ENCODE data around the gene NDUFB10. TPM values are rescaled to one million over a fixed set of nuclear protein-coding genes. Genes with fewer than 3 reads are reported as not detected.
A peak's percentile ranks its signal among the peaks of the same experiment; 100 is the strongest.

Gene NDUFB10
- total RNA-seq, 1 donor from 2014 or later = 126 TPM

DNA sequence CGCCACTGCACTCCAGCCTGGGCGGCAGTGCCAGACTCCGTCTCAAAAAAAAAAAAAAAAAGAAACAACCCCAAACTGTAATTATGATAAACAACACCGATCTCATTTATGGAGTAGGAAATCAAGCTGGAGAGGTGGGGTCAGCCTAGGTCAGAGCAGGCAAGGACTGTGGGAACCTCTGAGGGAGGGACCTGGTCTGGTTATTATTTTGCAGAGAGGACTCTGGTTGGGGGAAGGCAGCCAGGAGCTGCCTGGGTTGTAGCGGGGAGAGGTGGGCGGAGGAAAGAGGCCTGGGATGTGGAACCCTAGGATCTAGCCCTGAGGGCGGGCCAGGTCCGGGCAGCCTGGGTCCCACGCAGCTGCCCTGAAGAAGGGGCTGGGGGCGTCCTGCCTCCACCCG is 30.2 kb upstream of the NDUFB10 start:
- H3K9me3 Mint-ChIP-seq (ENCODE audit: unreplicated experiment) = no peaks in the 10 kb centered on the region
- DNase-seq (ENCODE audit: extremely low spot score, unreplicated experiment) = no peak
- no peak overlapping the region for H3K27ac Mint-ChIP-seq (ENCODE audit: unreplicated experiment)
- H3K36me3 Mint-ChIP-seq (ENCODE audit: unreplicated experiment) = no peaks in the 10 kb centered on the region
- TF ChIP-seq, protein P1, sequence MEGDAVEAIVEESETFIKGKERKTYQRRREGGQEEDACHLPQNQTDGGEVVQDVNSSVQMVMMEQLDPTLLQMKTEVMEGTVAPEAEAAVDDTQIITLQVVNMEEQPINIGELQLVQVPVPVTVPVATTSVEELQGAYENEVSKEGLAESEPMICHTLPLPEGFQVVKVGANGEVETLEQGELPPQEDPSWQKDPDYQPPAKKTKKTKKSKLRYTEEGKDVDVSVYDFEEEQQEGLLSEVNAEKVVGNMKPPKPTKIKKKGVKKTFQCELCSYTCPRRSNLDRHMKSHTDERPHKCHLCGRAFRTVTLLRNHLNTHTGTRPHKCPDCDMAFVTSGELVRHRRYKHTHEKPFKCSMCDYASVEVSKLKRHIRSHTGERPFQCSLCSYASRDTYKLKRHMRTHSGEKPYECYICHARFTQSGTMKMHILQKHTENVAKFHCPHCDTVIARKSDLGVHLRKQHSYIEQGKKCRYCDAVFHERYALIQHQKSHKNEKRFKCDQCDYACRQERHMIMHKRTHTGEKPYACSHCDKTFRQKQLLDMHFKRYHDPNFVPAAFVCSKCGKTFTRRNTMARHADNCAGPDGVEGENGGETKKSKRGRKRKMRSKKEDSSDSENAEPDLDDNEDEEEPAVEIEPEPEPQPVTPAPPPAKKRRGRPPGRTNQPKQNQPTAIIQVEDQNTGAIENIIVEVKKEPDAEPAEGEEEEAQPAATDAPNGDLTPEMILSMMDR (IDR thresholded peaks at IDR 0.05) = no peak
- peak overlapping the region; percentile 66 for H3K4me3 Mint-ChIP-seq (ENCODE audit: unreplicated experiment)
- H3K27me3 Mint-ChIP-seq (ENCODE audit: unreplicated experiment) = no peaks in the 10 kb centered on the region
- peaks cover 6% of the 10 kb centered on the region for H3K4me1 Mint-ChIP-seq (ENCODE audit: unreplicated experiment)

DNA sequence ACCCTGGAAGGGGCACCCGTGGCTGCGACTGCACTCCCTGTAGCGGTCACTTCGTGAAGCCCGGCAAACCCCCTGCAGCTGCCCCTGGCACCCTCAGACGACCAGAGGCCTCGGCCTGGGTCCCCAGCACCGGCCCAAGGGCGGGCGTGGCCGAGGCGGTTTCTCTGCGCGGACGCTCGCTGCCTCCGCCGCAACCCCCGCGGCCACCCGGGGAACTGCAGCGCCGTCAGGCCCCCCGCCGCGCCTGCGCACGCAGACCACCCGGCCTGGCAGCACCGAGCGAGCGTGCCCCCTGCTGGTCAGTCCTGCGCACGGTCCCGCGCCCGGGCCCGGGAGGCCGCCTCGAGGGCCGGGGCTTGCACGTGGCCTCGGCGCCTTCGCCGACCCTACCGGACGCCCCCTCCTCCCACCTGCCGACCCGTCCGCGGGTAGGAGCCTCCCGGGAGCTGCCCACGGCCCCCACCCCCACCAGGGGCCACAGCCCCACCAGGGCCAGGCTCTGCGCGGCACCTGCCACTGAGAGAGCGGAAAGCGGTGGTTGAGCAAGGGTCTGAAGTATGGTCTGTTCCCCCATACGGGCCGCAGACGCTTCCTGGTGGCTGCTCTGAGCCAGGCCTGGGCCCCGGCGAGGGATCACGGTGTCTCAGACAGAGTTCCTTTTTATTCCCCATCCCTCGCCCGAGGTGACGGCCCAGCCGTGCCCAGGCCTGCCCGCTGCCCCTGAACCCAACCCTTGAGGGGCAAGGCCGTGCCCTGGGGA is 29.6 kb upstream of the NDUFB10 start:
- peak; percentile 99 for DNase-seq (ENCODE audit: extremely low spot score, unreplicated experiment)
- no peak overlapping the region for H3K27ac Mint-ChIP-seq (ENCODE audit: unreplicated experiment)
- H3K9me3 Mint-ChIP-seq (ENCODE audit: unreplicated experiment) = no peaks in the 10 kb centered on the region
- no peaks in the 10 kb centered on the region for H3K27me3 Mint-ChIP-seq (ENCODE audit: unreplicated experiment)
- no peaks in the 10 kb centered on the region for H3K36me3 Mint-ChIP-seq (ENCODE audit: unreplicated experiment)
- peak overlapping the region; percentile 57 for H3K4me3 Mint-ChIP-seq (ENCODE audit: unreplicated experiment)
- H3K4me1 Mint-ChIP-seq (ENCODE audit: unreplicated experiment) = peaks cover 2% of the 10 kb centered on the region
- TF ChIP-seq, protein P1 (IDR thresholded peaks at IDR 0.05) = peak; percentile 96

DNA sequence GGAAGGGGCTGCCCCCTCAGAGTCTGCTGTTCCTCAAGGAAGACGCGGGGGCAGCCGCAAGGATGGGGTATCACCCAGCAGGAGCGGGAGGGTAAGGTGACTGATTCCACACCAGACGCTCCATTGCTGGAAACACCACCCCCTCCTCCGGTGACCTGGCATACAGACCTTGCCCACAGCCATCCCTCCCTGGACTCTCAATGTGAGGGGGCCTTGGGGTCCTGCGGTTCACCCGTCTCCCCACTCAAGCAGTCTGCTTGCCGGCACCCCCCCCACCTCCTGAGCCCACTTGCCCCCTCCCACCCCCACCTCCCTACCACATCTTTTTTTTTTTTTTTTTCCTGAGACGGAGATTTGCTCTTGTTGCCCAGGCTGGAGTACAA is 29.0 kb upstream of the NDUFB10 start:
- no peak for DNase-seq (ENCODE audit: extremely low spot score, unreplicated experiment)
- Mint-ChIP-seq H3K4me3 (ENCODE audit: unreplicated experiment) (no peak overlapping the region), H3K4me1 (ENCODE audit: unreplicated experiment) (peaks cover 2% of the 10 kb centered on the region), H3K36me3 (ENCODE audit: unreplicated experiment) (no peaks in the 10 kb centered on the region), H3K27ac (ENCODE audit: unreplicated experiment) (no peak overlapping the region), H3K27me3 (ENCODE audit: unreplicated experiment) (no peaks in the 10 kb centered on the region), H3K9me3 (ENCODE audit: unreplicated experiment) (no peaks in the 10 kb centered on the region)
- TF ChIP-seq, protein P1 (IDR thresholded peaks at IDR 0.05) = no peak

DNA sequence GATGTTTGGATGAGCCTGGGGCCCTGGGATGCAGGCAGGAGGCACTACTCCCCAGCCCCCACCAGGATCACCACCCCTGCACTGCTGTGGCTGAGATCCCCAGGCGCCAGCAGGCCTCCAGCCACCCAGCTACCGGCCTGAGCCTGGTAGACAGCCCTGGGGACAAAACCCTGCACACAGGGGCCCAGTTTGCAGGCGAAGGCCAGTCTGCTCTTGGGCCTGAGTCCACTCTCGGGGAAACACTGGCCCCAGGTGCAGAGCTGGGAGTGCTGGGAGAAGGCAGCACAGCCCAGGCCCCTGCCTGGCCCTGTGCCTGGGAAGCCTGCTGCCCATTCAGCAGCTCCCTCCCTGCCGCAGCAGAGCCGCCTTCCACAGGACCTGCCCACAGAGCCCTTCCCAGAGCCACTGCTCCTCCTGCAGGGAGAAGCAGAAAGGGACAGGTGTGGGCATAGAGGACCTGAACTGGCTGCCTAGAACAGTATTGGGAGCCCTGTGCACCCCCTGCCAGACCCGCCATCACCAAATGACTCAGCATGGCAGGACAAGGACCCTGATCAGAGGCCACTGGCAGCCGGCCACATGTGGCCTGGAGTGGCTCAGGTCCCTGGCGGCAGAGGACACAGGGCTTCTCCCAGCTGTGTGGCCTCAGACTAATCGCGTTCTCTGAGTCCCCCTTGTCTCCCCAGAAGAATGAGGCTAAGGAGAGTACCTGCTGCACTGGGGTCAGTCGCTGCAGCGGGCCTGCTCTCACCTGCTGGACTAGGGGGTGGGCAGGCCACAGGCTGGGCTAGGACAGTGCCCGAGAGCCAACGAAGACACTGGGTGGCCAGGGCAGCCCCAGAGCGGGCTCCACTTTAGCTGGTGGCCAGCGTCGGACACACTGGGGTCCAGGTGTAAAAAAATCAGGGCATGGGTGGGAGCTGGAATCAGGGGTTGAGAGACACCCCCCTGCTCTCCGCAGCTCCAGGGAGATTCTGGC is 27.0 kb upstream of the NDUFB10 start:
- H3K36me3 Mint-ChIP-seq (ENCODE audit: unreplicated experiment) = peaks cover 3% of the 10 kb centered on the region
- H3K9me3 Mint-ChIP-seq (ENCODE audit: unreplicated experiment) = no peaks in the 10 kb centered on the region
- no peaks in the 10 kb centered on the region for H3K27me3 Mint-ChIP-seq (ENCODE audit: unreplicated experiment)
- H3K27ac Mint-ChIP-seq (ENCODE audit: unreplicated experiment) = no peak overlapping the region
- no peak for DNase-seq (ENCODE audit: extremely low spot score, unreplicated experiment)
- TF ChIP-seq, protein P1 (IDR thresholded peaks at IDR 0.05) = no peak
- H3K4me1 Mint-ChIP-seq (ENCODE audit: unreplicated experiment) = peaks cover 2% of the 10 kb centered on the region
- H3K4me3 Mint-ChIP-seq (ENCODE audit: unreplicated experiment) = no peak overlapping the region
